Measurements from ENCODE around the gene SLC12A7. TPM values are rescaled to one million over a fixed set of nuclear protein-coding genes. Genes with fewer than 3 reads are reported as not detected.

The SLC12A7 gene
- total RNA-seq, 1 donor from 2014 or later, result 4.9 TPM

GRCh38 chr5:1122511-1123294 is 10.8 kb upstream of the SLC12A7 start:
- Mint-ChIP-seq H3K4me3 (ENCODE audit: unreplicated experiment) (no peak overlapping the region), H3K4me1 (ENCODE audit: low read depth) (peaks cover 6% of the 10 kb centered on the region), H3K27me3 (ENCODE audit: low read depth) (peaks cover 31% of the 10 kb centered on the region), H3K27ac (ENCODE audit: unreplicated experiment) (no peak overlapping the region), H3K9me3 (ENCODE audit: low read depth) (peaks cover 3% of the 10 kb centered on the region), H3K36me3 (ENCODE audit: low read depth) (peaks cover 2% of the 10 kb centered on the region)
- DNase-seq (ENCODE audit: low spot score), result no peak
- no peak for TF ChIP-seq CTCF (IDR thresholded peaks at IDR 0.05)

GRCh38 chr5:1121891-1122290 is 10.0 kb upstream of the SLC12A7 start:
- no peak overlapping the region for H3K27ac Mint-ChIP-seq (ENCODE audit: unreplicated experiment)

GRCh38 chr5:1121044-1121443 is 9.2 kb upstream of the SLC12A7 start:
- H3K27ac Mint-ChIP-seq (ENCODE audit: unreplicated experiment), result no peak overlapping the region
- peaks cover 2% of the 10 kb centered on the region for H3K36me3 Mint-ChIP-seq (ENCODE audit: low read depth)
- H3K27me3 Mint-ChIP-seq (ENCODE audit: low read depth), result peaks cover 27% of the 10 kb centered on the region
- no peak for DNase-seq (ENCODE audit: low spot score)
- TF ChIP-seq CTCF (IDR thresholded peaks at IDR 0.05), result no peak
- peaks cover 3% of the 10 kb centered on the region for H3K9me3 Mint-ChIP-seq (ENCODE audit: low read depth)
- H3K4me1 Mint-ChIP-seq (ENCODE audit: low read depth), result peaks cover 4% of the 10 kb centered on the region
- H3K4me3 Mint-ChIP-seq (ENCODE audit: unreplicated experiment), result no peak overlapping the region

More at GRCh38 chr5:1121891-1122290, 10.0 kb upstream of the SLC12A7 start:
- peaks cover 2% of the 10 kb centered on the region for H3K36me3 Mint-ChIP-seq (ENCODE audit: low read depth)
- H3K4me1 Mint-ChIP-seq (ENCODE audit: low read depth), result peaks cover 4% of the 10 kb centered on the region
- peaks cover 30% of the 10 kb centered on the region for H3K27me3 Mint-ChIP-seq (ENCODE audit: low read depth)
- no peak for DNase-seq (ENCODE audit: low spot score)
- H3K4me3 Mint-ChIP-seq (ENCODE audit: unreplicated experiment), result no peak overlapping the region
- H3K9me3 Mint-ChIP-seq (ENCODE audit: low read depth), result peaks cover 3% of the 10 kb centered on the region
- TF ChIP-seq CTCF (IDR thresholded peaks at IDR 0.05), result no peak

GRCh38 chr5:1120236-1120999 is 8.6 kb upstream of the SLC12A7 start:
- no peak for DNase-seq (ENCODE audit: low spot score)
- peaks cover 2% of the 10 kb centered on the region for H3K36me3 Mint-ChIP-seq (ENCODE audit: low read depth)
- peaks cover 3% of the 10 kb centered on the region for H3K9me3 Mint-ChIP-seq (ENCODE audit: low read depth)
- H3K27ac Mint-ChIP-seq (ENCODE audit: unreplicated experiment), result no peak overlapping the region
- peaks cover 27% of the 10 kb centered on the region for H3K27me3 Mint-ChIP-seq (ENCODE audit: low read depth)
- TF ChIP-seq CTCF (IDR thresholded peaks at IDR 0.05), result no peak
- peaks cover 4% of the 10 kb centered on the region for H3K4me1 Mint-ChIP-seq (ENCODE audit: low read depth)
- H3K4me3 Mint-ChIP-seq (ENCODE audit: unreplicated experiment), result no peak overlapping the region

- peaks cover under 1% of the 10 kb centered on the region for H3K36me3 Mint-ChIP-seq (ENCODE audit: low read depth)
- H3K9me3 Mint-ChIP-seq (ENCODE audit: low read depth), result peaks cover under 1% of the 10 kb centered on the region
- no peak overlapping the region for H3K4me3 Mint-ChIP-seq (ENCODE audit: unreplicated experiment)
- H3K27me3 Mint-ChIP-seq (ENCODE audit: low read depth), result peaks cover 24% of the 10 kb centered on the region
- H3K27ac Mint-ChIP-seq (ENCODE audit: unreplicated experiment), result no peak overlapping the region
- DNase-seq (ENCODE audit: low spot score), result no peak
- no peak for TF ChIP-seq CTCF (IDR thresholded peaks at IDR 0.05)
- no peaks in the 10 kb centered on the region for H3K4me1 Mint-ChIP-seq (ENCODE audit: low read depth)
Observed at GRCh38 chr5:1119312-1119831, 7.5 kb upstream of the SLC12A7 start.

All from chondrocyte (in vitro differentiated cells).